B cell (primary cell): ENCODE measurements around the gene TMEM80. TPM values are rescaled to one million over a fixed set of nuclear protein-coding genes. Genes with fewer than 3 reads are reported as not detected.

Experiments
- ATAC-seq: fragments of 200-7000 bp; cut with Tn5 transposase; one replicate; pipeline ENCODE4 v1.10.0; 2021; ENCODE audit warnings: low read depth, mild to moderate bottlenecking, moderate number of reproducible peaks, moderate library complexity
- CTCF ChIA-PET: fragments of 350-600 bp; sonication (Branson Sonifier 250); formaldehyde crosslinking; loops from one replicate; lab custom pipeline; 2021; ENCODE audit warnings: antibody characterized with exemption, inconsistent platforms; lab: Charles Lee
- POLR2A ChIA-PET: fragments of 350-600 bp; sonication (Branson Sonifier 250); formaldehyde crosslinking; loops from one replicate; lab custom pipeline; 2021; ENCODE audit warnings: antibody characterized with exemption; lab: Charles Lee
- DNase-seq: peaks from one replicate; pipeline ENCODE4 v3.0.0; 2013
- H2AFZ ChIP-seq: 2 replicates; pipeline ENCODE4 v1.6.1; 2012; ENCODE audit warnings: mild to moderate bottlenecking, low read depth, low read length; ENCODE audit not compliant: insufficient read depth, poor library complexity, severe bottlenecking
- H3K27ac ChIP-seq, 2 donors: 1 replicate in 1 of 2; 2 replicates in 1 of 2; pipeline ENCODE4 v1.5.1; 2012 to 2013; ENCODE audit warnings: low read length in 2 of 2, mild to moderate bottlenecking in 2 of 2, moderate library complexity in 1 of 2
- H3K27me3 ChIP-seq, 4 experiments: fragments of 200-600 bp in 1 of 4; sonication (generic) in 1 of 4; replicated peaks in 1 of 4; 1 replicate in 2 of 4; 2 replicates in 2 of 4; pipeline versions ENCODE4 v1.6.1 to v1.7.0; 2013 to 2016; ENCODE audit warnings: low read length in 3 of 4, mild to moderate bottlenecking in 2 of 4, mixed read lengths in 1 of 4, moderate library complexity in 1 of 4; ENCODE audit not compliant: insufficient read depth in 4 of 4, control insufficient read depth in 3 of 4; ENCODE audit errors: control extremely low read depth in 1 of 4
- H3K36me3 ChIP-seq, 2 experiments: replicated peaks in 1 of 2; 1 replicate in 1 of 2; 2 replicates in 1 of 2; pipeline versions ENCODE4 v1.6.1 to v1.7.1; 2013; ENCODE audit warnings: low read length in 1 of 2; ENCODE audit not compliant: insufficient read depth in 2 of 2, control insufficient read depth in 1 of 2; ENCODE audit errors: control extremely low read depth in 1 of 2, extremely low read depth in 1 of 2
- H3K4me1 ChIP-seq, 2 donors: fragments of 200-600 bp in 1 of 2; sonication (generic) in 1 of 2; 1 replicate in 1 of 2; 2 replicates in 1 of 2; pipeline versions ENCODE4 v1.5.1 to v1.6.1; 2013 to 2017; ENCODE audit warnings: low read length in 2 of 2; ENCODE audit not compliant: control insufficient read depth in 2 of 2, insufficient read depth in 2 of 2
- H3K4me2 ChIP-seq: replicated peaks from 2 replicates; pipeline ENCODE3; 2012; ENCODE audit warnings: mild to moderate bottlenecking, low read depth, low read length; ENCODE audit not compliant: poor library complexity, severe bottlenecking
- H3K4me3 ChIP-seq, 5 experiments: fragments of 200-600 bp in 1 of 5; sonication (generic) in 1 of 5; 1 replicate in 3 of 5; 2 replicates in 2 of 5; pipeline versions ENCODE4 v1.5.1 to v1.7.0; 2011 to 2016; ENCODE audit warnings: low read length in 4 of 5, mild to moderate bottlenecking in 4 of 5, low read depth in 2 of 5, control low read depth in 1 of 5, moderate library complexity in 1 of 5; ENCODE audit not compliant: insufficient read depth in 1 of 5; ENCODE audit errors: control extremely low read depth in 1 of 5, extremely low read depth in 1 of 5
- H3K79me2 ChIP-seq: fragments of 200-600 bp; sonication (generic); one replicate; pipeline ENCODE4 v1.6.0; 2016; ENCODE audit warnings: low read length; ENCODE audit not compliant: control insufficient read depth, insufficient read depth
- H3K9ac ChIP-seq: fragments of 200-600 bp; sonication (generic); 2 replicates; pipeline ENCODE4 v1.6.1; 2017; ENCODE audit warnings: mild to moderate bottlenecking, low read length, moderate library complexity
- H3K9me3 ChIP-seq, 3 donors: one replicate each; pipeline versions ENCODE4 v1.6.1 to v1.7.1; 2013; ENCODE audit warnings: low read length in 2 of 3; ENCODE audit not compliant: control insufficient read depth in 2 of 3, insufficient read depth in 1 of 3; ENCODE audit errors: control extremely low read depth in 1 of 3
- H4K20me1 ChIP-seq: 2 replicates; pipeline ENCODE4 v1.6.0; 2012; ENCODE audit warnings: mild to moderate bottlenecking, low read length; ENCODE audit not compliant: insufficient read depth, control insufficient read depth, poor library complexity, severe bottlenecking
- H3K27ac Mint-ChIP-seq: one replicate; pipeline ENCODE4 v1.8.0; 2021; ENCODE audit warnings: mixed read lengths
- H3K27me3 Mint-ChIP-seq: one replicate; pipeline ENCODE4 v1.8.0; 2021; ENCODE audit warnings: mixed read lengths
- H3K4me1 Mint-ChIP-seq: one replicate; pipeline ENCODE4 v1.8.0; 2021; ENCODE audit warnings: mixed read lengths
- H3K4me3 Mint-ChIP-seq: one replicate; pipeline ENCODE4 v1.8.0; 2021; ENCODE audit warnings: mixed read lengths
- H3K9me3 Mint-ChIP-seq: one replicate; pipeline ENCODE4 v1.8.0; 2022; ENCODE audit warnings: mixed read lengths; ENCODE audit not compliant: insufficient read depth
- EZH2 ChIP-seq: IDR thresholded peaks from 2 replicates; pipeline ENCODE4 v1.6.1; 2012; ENCODE audit warnings: borderline replicate concordance, low read depth, mild to moderate bottlenecking, moderate library complexity, low read length; ENCODE audit not compliant: insufficient read depth, poor library complexity, severe bottlenecking
- WGBS: methylation state at CpG from one replicate; pipeline ENCODE4 v1.1.5; 2013; ENCODE audit warnings: missing lambda C conversion rate; ENCODE audit not compliant: insufficient coverage; 5-methylcytosine and 5-hydroxymethylcytosine counted together
- intact Hi-C: fragments of 100-400 bp; cut with micrococcal nuclease; formaldehyde crosslinking; loops from one replicate; pipeline ENCODE4 v1.10.0; 2022
- polyA plus RNA-seq: library from polyadenylated mRNA; depleted of rRNA; stranded (reverse); fragments of >200 nt; gene quantifications from 2 replicates; pipeline ENCODE4 v1.2.3, GENCODE V29; 2012
- total RNA-seq, 2 donors: library from RNA; stranded (reverse); fragments of 120-200 nt in 1 of 2; gene quantifications; 1 replicate in 1 of 2; 2 replicates in 1 of 2; pipeline versions ENCODE4 v1.2.3 to v1.2.4, GENCODE V29; 2013 to 2022
- TF ChIP-seq, protein P1 (sequence below): fragments of 200-600 bp; IDR thresholded peaks from one replicate; pipeline ENCODE4 v1.8.0; 2022; ENCODE audit warnings: antibody characterized with exemption, mild to moderate bottlenecking

The TMEM80 gene
- total and polyA plus RNA-seq, 2 donors (not counting 1 experiment from before 2014, with no cell fraction given), result 72.5 to 84.1 TPM

DNA sequence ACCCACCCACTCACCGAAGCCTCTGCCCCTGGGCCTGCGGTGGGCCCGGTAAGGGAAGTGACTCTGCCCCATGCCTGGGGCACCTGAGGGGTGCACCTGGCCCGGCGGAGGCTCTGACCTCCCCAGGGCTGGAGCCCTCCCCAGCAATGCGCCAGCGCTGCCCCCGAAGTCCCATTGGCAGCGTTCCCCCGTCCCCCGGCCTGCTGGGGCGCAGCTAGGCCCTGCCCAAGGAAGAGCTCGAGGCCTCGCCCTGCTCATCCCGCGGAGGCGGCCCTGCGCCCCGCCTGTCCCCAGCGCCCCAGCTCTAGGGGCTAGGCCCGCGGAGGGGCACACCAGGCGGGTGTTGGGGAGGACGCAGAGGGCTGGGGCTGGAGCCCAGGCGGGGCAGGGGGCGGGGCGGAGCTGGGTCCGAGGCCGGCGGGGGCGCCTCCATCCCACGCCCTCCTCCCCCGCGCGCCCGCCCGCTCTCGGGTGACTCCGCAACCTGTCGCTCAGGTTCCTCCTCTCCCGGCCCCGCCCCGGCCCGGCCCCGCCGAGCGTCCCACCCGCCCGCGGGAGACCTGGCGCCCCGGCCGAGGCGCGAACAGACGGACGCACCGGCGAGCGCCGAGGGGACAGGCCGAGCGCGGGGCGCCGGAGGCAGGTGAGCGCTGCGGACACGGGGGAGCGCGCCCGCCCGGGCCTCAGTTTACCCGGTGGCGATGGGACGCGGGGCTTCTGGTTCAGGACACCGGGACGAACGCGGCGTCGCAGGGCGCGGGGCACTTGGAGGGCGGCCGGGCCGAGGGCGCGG, 10.2 kb downstream of the TMEM80 start, which contains the start of gene EPS8L2:
Gene EPS8L2, plus strand, starts transcription at position 586 of the 793 bp plus-strand sequence. CDS start 3,177 bp downstream, outside the sequence.
- H3K27ac Mint-ChIP-seq, result no peak within 1 kb of the TSS
- CTCF ChIA-PET, result interaction anchor here (0.5 kb wide), 1 partner anchor 35 kb away, joined by 3 read pairs; no protein-coding TSS in a partner anchor
- POLR2A ChIA-PET, result interaction anchor here (0.6 to 1.7 kb wide), 2 partner anchors 9 to 17 kb away, joined by 4 read pairs; no protein-coding TSS in a partner anchor

More for the DNA sequence above, 10.2 kb downstream of the TMEM80 start, which contains the start of gene EPS8L2:
- peaks cover 5% of the 10 kb centered on the region for H3K27me3 Mint-ChIP-seq
- 8% methylated on average over 89 of the region's 90 CpGs for whole genome bisulfite sequencing
- peaks cover 0 to 10% of the 10 kb centered on the region in 2 experiments for H3K36me3 ChIP-seq
- H3K79me2 ChIP-seq, result peaks cover 7% of the 10 kb centered on the region
- no peak within 1 kb of the TSS for H3K27ac ChIP-seq
- H3K4me1 Mint-ChIP-seq, result peaks cover 8% of the 10 kb centered on the region
- no peak within 1 kb of the TSS for H3K4me3 ChIP-seq
- H4K20me1 ChIP-seq, result peaks cover 12% of the 10 kb centered on the region
- peak within 1 kb of the TSS; percentile 68 for H3K4me2 ChIP-seq
- no peak within 1 kb of the TSS for H2AFZ ChIP-seq
- peak within 1 kb of the TSS; percentile 37 for H3K4me3 Mint-ChIP-seq
- DNase-seq (no peak), ATAC-seq (peak; percentile 50)
- no peaks in the 10 kb centered on the region for H3K9me3 Mint-ChIP-seq
- peaks cover 0 to 4% (median 0%) of the 10 kb centered on the region in 3 donors for H3K9me3 ChIP-seq
- intact Hi-C loops, result no loop called here
- H3K4me1 ChIP-seq, result peaks cover 13 to 17% of the 10 kb centered on the region in 2 donors
- H3K9ac ChIP-seq, result no peak within 1 kb of the TSS
- TF ChIP-seq, protein P1, sequence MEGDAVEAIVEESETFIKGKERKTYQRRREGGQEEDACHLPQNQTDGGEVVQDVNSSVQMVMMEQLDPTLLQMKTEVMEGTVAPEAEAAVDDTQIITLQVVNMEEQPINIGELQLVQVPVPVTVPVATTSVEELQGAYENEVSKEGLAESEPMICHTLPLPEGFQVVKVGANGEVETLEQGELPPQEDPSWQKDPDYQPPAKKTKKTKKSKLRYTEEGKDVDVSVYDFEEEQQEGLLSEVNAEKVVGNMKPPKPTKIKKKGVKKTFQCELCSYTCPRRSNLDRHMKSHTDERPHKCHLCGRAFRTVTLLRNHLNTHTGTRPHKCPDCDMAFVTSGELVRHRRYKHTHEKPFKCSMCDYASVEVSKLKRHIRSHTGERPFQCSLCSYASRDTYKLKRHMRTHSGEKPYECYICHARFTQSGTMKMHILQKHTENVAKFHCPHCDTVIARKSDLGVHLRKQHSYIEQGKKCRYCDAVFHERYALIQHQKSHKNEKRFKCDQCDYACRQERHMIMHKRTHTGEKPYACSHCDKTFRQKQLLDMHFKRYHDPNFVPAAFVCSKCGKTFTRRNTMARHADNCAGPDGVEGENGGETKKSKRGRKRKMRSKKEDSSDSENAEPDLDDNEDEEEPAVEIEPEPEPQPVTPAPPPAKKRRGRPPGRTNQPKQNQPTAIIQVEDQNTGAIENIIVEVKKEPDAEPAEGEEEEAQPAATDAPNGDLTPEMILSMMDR, result no peak
- TF ChIP-seq EZH2, result no peak
- peaks cover 0 to 39% (median 12%) of the 10 kb centered on the region in 4 experiments for H3K27me3 ChIP-seq
